ENCODE results near the gene IL12B. TPM values are rescaled to one million over a fixed set of nuclear protein-coding genes. Genes with fewer than 3 reads are reported as not detected.
"Not testable (repeated sequence)": the region's sequence is repeated elsewhere in the genome, so short reads cannot be mapped to it uniquely, and the experiment has no call there.

Gene IL12B
- total RNA-seq, 2 donors from 2014 or later: not detected

DNA sequence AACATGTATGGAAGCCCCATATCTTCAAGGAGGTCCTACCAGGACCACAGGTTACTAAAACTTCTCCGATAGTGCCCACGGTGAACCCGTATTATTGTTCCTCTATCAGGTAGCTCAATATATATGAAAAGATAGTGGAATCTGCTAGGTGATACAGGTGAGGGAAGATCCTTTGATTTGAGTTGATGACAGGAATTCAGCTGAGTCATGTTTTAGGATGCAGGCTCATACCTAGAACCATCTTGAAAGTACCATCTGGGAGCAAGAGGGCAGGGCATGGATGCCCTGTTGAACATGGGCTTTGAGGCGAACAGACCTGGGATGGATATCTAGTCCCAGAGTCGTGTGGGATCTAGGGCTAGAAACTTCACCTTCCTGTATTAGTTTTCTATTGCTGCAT is 35.4 kb downstream of the IL12B start:
- no peaks in the 10 kb centered on the region for H3K4me1 ChIP-seq
- H3K27ac ChIP-seq: no peak overlapping the region
- no peak overlapping the region for H3K4me3 ChIP-seq
- no peaks in the 10 kb centered on the region for H3K36me3 ChIP-seq
- peaks cover 0 to 14% of the 10 kb centered on the region in 2 donors for H3K9me3 ChIP-seq
- TF ChIP-seq, protein P1, sequence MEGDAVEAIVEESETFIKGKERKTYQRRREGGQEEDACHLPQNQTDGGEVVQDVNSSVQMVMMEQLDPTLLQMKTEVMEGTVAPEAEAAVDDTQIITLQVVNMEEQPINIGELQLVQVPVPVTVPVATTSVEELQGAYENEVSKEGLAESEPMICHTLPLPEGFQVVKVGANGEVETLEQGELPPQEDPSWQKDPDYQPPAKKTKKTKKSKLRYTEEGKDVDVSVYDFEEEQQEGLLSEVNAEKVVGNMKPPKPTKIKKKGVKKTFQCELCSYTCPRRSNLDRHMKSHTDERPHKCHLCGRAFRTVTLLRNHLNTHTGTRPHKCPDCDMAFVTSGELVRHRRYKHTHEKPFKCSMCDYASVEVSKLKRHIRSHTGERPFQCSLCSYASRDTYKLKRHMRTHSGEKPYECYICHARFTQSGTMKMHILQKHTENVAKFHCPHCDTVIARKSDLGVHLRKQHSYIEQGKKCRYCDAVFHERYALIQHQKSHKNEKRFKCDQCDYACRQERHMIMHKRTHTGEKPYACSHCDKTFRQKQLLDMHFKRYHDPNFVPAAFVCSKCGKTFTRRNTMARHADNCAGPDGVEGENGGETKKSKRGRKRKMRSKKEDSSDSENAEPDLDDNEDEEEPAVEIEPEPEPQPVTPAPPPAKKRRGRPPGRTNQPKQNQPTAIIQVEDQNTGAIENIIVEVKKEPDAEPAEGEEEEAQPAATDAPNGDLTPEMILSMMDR (IDR thresholded peaks at IDR 0.05): no peak
- no peak for DNase-seq (ENCODE audit: low spot score)
- no peaks in the 10 kb centered on the region for H3K27me3 ChIP-seq

DNA sequence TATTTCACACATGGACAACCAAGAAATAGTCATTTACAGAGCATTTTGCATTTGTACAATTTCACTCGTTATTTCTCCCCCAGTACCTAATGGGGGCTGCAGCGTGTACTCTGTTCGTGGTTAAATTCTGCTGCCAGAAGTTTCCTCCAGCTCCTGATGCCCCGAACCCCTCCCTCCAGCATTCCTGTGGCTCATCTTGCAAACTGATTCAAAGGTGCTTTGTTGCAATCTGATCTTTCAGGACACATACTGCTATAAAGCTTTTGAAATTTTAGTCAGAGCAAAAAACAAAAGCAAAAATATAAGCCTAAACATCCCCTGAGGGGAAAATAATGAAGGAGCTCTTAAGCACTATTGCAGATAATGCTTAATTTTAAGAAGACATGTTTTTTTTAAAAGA is 39.5 kb downstream of the IL12B start:
- TF ChIP-seq, protein P1 (IDR thresholded peaks at IDR 0.05): no peak
- Histone ChIP-seq H3K4me1 (no peaks in the 10 kb centered on the region), H3K27me3 (no peaks in the 10 kb centered on the region), H3K27ac (no peak overlapping the region), H3K4me3 (no peak overlapping the region), H3K36me3 (no peaks in the 10 kb centered on the region), H3K9me3 (no peaks in the 10 kb centered on the region)
- no peak for DNase-seq (ENCODE audit: low spot score)

DNA sequence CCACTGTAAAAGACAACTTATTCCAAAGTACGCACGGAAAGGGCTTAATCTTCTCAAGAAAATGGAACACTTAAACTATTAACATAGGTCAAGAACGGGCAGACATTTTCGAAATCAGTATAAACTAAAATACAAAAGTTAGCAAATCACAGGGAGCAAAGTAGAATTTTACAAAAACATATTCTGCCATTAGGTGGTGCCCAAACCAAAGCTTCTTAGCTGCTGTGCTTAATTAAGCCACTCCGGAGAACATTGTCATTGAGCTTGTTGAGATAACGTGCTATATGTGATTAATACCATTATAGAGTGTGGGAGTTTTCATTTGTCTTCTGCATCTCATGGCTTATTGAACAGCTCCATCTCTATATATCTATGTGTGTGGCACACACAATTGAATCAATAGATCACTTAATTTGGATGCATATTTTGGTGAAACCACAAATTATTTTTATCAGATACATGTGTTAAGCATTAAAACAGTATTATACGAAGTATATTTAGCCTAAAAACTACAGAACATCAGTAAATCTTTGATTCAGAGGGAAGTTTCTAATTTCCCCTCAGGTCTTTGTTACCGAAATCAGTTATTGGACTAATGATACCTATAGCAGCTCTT is 43.8 kb downstream of the IL12B start:
- TF ChIP-seq, protein P1 (IDR thresholded peaks at IDR 0.05): peak; percentile 24 to 60
- H3K4me3 ChIP-seq: no peak overlapping the region
- no peak overlapping the region for H3K27ac ChIP-seq
- peaks cover 4% of the 10 kb centered on the region for H3K36me3 ChIP-seq
- no peaks in the 10 kb centered on the region for H3K4me1 ChIP-seq
- H3K27me3 ChIP-seq: no peaks in the 10 kb centered on the region
- DNase-seq (ENCODE audit: low spot score): no peak
- H3K9me3 ChIP-seq: no peaks in the 10 kb centered on the region

DNA sequence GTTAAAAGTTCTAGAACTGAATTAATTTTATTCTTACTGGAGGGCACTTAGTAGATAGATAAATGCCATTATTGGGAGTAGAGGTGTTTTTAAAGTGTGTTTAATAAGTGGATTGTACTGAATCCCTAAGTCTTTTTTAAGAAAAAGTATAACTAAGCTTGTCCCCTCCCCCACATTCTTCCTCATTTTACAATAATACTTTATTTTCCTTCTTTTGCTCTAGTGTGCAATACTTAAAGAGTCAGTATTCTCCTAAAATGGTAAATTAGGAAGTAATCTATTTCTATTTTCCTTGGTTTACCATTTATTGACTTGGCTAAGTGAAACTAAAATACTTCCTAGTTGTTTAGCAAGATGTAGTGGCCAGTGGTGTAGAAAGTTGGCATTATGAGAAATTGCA is 55.6 kb downstream of the IL12B start:
- Histone ChIP-seq H3K9me3 (no peaks in the 10 kb centered on the region), H3K36me3 (peaks cover 34% of the 10 kb centered on the region), H3K27me3 (no peaks in the 10 kb centered on the region), H3K27ac (no peak overlapping the region), H3K4me1 (no peaks in the 10 kb centered on the region), H3K4me3 (no peak overlapping the region)
- no peak for DNase-seq (ENCODE audit: low spot score)
- TF ChIP-seq, protein P1 (IDR thresholded peaks at IDR 0.05): no peak

DNA sequence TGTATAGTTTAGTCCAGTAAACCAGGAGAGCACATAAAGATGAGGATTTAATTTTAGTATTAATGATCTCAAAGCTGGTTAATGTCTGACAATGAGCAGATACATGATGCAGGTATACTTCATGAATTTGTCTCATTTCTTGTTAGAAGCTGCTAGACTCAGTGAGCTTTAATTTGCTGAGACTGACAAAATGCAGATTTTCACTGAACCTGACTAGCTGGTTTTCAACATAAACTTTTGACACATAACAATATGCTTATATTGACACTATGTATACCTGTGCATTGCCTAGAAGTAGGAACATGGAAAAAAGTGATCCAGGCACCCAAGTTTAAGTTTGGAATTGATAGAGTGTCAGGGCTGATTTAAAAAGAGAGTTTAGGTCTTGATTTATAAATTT is 56.4 kb downstream of the IL12B start:
- TF ChIP-seq, protein P1 (IDR thresholded peaks at IDR 0.05): no peak
- H3K9me3 ChIP-seq: no peaks in the 10 kb centered on the region
- H3K4me3 ChIP-seq: no peak overlapping the region
- no peaks in the 10 kb centered on the region for H3K4me1 ChIP-seq
- no peak for DNase-seq (ENCODE audit: low spot score)
- H3K27ac ChIP-seq: no peak overlapping the region
- H3K36me3 ChIP-seq: peaks cover 41% of the 10 kb centered on the region
- H3K27me3 ChIP-seq: no peaks in the 10 kb centered on the region

DNA sequence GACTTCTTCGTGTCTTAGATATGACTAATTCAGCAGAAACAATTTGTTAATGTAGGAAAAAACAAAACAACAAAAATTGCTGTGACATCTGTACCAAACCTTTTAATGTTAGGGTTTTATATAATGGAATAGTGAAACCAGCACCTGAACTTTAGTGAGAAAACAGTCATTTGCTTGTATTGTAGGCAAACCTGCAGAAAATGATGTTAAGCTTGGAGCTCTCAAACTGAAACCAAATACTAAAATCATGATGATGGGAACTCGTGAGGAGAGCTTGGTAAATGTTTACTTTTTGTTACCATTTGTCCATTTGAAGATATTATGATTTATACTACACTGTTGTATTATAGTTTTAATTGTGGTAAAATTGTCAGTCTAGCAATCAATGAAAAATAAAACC is 60.6 kb downstream of the IL12B start:
- peaks cover 35% of the 10 kb centered on the region for H3K36me3 ChIP-seq

DNA sequence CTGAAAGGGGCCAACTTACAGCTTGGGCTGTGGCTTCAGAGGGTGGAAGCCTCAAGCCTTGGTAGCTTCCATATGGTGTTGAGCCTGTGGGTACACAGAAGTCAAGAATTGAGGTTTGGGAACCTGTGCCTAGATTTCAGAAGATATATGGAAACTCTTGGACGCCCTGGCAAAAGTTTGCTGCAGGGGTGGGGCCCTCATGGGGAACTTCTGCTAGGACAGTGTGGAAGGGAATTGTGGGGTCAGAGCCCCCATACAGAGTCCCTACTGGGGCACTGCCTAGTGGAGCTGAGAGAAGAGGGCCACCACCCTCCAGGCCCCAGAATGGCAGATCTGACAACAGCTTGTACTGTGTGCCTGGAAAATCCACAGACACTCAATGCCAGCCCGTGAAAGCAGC is 63.5 kb downstream of the IL12B start:
- peaks cover 0 to 18% of the 10 kb centered on the region in 2 donors for H3K4me1 ChIP-seq
- not testable (repeated sequence) for H3K9me3 ChIP-seq; H3K27me3 ChIP-seq; DNase-seq (ENCODE audit: low spot score); H3K27ac ChIP-seq; H3K4me3 ChIP-seq
- peaks cover 27% of the 10 kb centered on the region for H3K36me3 ChIP-seq

More for the DNA sequence above, 60.6 kb downstream of the IL12B start:
- H3K4me3 ChIP-seq: no peak overlapping the region
- no peaks in the 10 kb centered on the region for H3K4me1 ChIP-seq
- H3K27me3 ChIP-seq: no peaks in the 10 kb centered on the region
- TF ChIP-seq, protein P1 (IDR thresholded peaks at IDR 0.05): no peak
- no peak for DNase-seq (ENCODE audit: low spot score)
- no peak overlapping the region for H3K27ac ChIP-seq
- no peaks in the 10 kb centered on the region for H3K9me3 ChIP-seq

Measured in right atrium auricular region (tissue), 2 donors.